ENCODE data around the gene LZTR1.
"Not testable (repeated sequence)": the region's sequence is repeated elsewhere in the genome, so short reads cannot be mapped to it uniquely, and the experiment has no call there.

Gene LZTR1

DNA sequence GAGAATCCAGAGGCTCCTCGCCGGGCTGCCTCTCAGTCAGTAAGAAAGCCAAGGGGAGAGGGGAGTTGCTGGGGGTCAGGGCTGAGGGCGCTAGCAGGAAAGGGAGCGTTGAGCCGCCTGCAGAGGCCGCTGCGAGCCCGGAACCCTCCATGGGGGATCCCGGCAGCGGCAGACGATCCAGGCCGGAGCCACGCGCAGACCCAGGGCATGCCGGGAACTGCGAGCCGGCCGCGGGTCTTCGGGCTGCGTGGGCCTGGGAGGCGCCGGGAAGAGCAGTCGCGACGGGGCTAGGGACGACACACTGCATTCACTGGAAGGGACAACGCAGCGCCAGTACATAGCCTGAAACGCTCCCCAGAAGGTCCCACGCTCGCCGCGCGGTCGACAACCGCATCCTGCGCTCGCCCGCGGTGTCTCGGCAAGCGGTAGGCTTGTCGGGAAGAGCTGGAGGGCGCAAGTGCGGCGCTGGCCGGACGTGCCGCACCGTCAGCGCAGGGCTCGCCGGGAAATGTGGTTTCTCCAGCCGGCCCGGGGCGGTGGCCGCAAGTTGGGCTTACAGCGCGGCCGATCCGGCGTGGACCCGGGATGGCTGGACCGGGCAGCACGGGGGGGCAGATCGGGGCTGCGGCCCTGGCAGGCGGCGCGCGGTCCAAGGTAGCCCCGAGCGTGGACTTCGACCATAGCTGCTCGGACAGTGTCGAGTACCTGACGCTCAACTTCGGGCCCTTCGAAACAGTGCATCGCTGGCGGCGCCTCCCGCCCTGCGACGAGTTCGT, at the start of gene LZTR1:
LZTR1 (plus strand) TSS at position 511 of the 776 bp plus-strand sequence; CDS start at position 586, 75 bp downstream.
- peak; percentile 82 for DNase-seq

DNA sequence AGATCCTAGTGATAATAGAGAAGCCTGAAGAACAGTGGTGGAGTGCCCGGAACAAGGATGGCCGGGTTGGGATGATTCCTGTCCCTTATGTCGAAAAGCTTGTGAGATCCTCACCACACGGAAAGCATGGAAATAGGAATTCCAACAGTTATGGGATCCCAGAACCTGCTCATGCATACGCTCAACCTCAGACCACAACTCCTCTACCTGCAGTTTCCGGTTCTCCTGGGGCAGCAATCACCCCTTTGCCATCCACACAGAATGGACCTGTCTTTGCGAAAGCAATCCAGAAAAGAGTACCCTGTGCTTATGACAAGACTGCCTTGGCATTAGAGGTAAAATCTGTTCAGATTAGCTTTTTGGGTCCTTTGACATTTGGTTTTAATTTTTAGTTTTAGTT, 48.2 kb upstream of the LZTR1 start:
- no peak for DNase-seq

DNA sequence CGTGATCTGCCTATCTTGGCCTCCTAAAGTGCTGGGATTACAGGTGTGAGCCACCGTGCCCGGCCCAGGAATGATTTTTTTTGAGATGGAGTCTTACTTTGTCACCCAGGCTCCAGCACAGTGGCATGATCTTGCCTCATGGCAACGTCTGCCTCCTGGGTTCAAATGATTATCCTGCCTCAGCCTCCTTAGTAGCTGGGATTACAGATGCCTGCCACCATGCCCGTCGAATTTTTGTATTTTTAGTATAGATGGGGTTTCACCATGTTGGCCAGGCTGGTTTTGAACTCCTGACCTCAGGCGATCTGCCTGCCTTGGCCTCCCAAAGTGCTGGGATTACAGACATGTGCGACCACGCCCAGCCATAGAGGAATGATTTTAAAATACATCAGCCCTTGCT, 47.0 kb upstream of the LZTR1 start:
- DNase-seq = not testable (repeated sequence)

DNA sequence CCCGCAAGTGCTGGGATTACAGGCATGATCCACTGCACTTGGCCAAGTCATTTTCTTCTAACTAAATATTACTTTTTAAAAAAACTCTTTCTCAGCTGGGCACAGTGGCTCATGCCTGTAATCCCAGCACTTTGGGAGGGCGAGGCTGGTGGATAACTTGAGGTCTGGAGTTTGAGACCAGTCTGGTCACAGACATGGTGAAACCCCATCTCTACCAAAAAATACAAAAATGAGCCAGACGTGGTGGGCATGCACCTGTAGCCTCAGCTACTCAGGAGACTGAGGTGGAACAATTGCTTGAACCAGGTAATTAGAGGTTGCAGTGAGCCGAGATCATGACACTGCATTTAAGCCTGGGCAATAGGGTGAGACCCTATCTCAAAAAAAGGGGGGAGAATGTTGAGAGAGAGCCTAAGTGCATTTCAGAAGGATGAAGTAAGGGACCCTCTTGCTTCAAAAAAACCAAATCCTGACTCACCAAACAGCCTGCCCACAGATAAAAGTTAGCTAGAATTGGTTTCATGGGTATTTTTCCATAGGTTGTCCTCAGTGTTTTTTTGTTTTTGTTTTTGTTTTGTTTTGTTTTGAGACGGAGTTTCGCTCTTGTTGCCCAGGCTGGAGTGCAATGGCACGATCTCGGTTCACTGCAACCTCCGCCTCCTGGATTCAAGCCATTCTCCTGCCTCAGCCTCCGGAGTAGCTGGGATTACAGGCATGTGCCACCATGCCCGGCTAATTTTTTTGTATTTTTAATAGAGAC, 46.1 kb upstream of the LZTR1 start:
- not testable (repeated sequence) for DNase-seq

DNA sequence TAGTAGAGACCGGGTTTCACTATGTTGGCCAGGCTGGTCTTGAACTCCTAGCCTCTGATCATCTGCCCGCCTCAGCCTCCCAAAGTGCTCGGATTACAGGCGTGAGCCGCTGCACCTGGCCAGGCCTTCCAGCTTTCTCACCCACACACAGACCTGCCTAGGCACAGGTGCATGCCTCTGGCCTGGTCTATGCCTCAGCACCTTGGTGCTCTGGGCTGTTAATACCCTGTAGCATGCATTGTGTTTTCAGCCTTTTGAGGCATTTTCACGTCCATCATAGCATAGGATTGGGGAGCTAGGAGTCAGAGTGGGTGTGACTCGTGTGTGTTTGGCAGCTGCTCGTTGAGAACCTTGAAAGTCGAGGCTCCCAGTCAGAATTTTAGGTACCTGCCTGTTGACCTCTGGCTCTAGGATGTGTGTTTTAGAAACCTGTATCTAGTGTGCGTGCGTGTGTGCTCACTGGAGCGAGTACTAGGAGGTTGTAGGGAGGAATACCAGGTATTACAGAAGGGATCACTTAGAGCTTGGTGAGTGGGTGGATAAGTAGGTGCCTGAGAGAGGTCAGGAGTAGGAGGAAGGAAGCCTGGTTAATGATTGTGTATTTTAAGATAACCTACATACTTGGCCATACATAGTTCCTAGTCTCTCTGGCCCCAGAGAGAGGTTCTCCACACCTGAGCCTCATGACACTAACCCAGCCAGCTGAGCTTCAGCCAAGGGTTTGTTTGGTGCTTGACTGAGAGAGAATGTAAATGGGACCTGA, 44.9 kb upstream of the LZTR1 start:
- DNase-seq = no peak

DNA sequence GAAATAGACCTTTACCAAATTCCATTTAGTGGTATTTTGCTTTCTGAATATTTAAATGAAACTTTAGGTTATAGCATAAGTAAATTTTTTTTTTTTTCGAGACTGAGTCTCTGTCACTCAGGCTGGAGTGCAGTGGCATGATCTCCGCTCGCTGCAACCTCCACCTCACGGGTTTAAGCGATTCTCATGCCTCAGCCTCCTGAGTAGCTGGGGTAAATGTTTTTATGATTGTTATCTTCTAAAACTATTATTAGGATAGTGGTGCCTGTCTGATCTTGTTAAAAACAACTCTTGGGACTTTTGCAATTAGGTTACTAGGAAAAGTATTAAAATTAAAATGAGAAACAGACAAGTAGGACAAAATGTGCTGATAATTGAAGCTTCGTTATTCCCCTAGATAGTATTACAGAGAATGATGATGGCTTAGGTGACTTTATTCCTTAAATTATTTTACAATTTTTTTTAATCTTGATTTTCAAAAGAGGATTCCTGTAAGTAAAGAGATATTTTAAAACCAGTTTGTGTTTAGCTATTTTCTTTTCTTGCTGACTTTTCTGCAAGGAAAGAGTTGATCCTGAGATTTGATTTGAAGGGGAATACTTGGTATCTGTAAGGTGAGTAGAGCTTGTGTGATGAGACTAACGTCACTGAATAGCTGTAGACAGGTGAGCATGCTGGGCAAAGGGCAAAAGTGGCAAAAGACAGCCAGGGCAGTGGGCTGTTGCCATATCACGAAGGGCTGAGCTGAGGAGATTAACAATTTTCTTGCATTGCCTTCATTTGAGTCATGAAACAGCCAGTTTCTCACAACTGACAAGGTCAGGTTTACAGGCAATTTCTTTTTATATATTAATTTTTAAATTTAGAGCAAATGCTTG, 44.1 kb upstream of the LZTR1 start:
- no peak for DNase-seq

DNA sequence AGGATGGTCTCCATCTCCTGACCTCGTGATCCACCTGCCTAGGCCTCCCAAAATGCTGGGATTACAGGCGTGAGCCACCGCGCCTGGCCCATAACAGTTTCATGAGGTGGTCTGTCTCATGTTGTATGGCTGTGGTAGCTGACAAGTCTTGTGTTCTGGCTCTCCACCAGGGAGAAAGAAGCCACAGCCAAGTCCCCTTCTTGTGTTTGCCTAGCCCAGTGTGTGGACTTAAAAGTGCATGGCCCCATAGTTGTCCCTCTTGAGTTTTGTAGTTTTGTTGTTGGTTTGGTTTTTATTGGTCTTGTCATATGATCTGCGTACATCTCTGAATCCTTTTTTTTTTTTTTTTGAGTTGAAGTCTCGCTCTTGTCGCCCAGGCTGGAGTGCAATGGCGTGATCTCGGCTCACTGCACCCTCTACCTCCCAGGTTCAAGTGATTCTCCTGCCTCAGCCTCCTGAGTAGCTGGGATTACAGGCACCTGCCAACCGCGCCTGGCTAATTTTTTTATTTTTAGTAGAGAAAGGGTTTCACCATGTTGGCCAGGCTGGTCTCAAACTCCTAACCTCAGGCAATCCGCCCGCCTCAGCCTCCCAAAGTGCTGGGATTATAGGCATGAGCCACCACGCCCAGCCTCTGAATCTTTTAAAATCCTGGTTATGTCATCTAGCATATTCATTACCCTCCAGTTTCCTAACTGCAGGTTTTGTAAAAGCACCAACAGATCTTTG, 42.5 kb upstream of the LZTR1 start:
- not testable (repeated sequence) for DNase-seq

DNA sequence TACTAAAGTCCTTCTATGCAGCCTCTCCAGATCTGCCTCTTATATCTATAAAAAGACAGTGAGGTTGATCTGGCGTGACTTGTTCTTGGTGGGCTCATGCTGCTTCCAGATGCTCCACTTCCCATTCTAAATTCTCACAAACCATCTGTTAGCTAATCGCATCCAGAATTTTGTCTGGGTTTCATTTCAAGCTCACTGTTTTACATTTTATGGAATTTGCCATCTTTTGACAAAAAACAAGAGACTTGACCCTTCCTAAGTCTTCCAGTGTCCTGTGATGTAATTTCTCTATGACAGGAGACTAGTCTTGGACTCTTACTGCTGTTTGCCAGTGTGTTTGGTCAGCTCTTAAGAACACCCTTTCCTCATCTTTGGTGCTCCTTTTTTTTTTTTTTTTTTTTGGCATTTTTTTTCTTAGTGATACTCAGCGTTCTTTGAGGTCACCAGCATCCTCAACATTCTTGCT, 41.9 kb upstream of the LZTR1 start:
- DNase-seq = peak; percentile 23

DNA sequence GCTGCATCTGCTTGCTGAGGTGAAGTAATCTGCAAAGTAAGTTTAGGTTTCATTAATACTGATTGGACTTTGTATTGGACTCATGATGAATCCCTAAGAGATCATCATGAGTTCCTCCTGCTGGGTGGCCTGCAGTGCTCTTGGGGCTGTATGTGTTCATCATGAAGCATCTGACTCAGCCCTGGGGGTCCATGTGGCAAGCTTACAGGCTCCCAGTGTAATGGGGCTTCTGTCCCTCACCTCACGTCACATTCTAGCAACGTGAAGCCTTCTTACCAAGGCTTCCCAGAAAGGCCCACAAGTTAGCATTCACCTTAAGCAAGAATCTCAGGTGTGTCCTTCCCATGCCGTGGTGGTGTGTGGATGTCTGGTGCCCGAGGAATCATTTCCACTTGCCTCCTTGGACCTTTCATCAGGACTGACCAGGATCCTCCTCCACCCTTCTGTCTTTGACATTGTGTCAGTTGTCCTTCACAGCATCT, 41.2 kb upstream of the LZTR1 start:
- peak; percentile 34 for DNase-seq

DNA sequence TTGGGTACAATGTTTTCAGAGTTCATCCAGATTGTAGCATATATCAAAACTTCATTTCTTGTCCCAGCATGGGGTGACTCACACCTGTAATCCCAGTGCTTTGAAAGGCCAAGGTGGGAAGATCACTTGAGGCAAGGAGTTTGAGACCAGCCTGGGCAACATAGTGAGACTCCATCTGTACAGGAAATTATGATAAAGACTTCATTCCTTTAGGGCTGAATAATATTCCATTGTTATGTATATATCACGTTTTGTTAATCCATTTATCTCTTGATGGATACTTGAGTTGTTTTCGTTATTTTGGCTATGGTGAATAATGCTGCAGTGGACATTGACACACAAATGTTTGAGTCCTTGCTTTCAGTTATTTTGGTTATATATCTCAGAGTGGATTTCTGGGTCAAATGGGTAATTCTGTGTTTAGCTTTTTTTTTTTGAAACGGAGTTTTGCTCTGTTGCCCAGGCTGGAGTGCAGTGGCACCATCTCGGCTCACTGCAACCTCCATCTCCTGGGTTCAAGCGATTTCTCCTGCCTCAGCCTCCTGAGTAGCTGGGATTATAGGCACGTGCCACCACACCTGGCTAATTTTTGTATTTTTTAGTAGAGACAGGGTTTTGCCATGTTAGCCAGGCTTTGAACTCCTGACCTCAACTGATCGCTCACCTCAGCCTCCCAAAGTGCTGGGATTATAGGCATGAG, 39.7 kb upstream of the LZTR1 start:
- DNase-seq = not testable (repeated sequence)

DNA sequence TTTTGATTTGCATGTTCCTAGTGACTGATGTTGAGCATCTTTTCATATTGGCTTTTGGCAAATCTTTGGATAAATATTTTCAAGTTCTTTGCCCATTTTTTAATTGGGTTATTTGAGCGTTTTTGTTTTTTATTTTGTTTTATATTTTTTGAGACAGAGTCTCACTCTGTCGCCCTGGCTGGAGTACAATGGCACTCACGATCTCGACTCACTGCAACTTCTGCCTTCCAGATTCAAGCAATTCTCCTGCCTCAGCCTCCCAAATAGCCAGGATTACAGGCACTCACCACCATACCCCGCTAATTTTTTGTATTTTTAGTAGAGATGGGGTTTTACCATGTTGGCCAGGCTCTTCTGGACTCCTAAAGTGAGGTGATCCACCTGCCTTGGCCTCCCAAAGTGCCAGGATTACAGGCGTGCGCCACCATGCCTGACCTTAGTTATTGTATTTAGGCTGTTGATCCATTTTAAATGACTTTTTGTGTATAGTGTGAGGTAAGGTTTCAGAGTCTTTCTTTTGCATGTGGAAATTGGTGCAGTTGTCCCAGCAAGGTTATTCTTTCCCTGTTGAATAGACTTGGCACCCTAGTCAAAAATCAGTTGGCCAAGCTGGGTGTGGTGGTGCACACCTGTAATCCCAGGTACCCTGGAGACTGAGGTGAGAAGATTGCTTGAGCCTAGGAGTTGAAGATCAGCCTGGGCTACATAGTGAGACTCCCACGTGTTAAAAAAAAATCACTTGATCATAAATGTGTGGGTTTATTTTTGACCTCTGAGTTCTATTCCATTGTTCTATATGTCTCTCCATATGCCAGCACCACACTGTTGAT, 38.8 kb upstream of the LZTR1 start:
- DNase-seq = no peak

DNA sequence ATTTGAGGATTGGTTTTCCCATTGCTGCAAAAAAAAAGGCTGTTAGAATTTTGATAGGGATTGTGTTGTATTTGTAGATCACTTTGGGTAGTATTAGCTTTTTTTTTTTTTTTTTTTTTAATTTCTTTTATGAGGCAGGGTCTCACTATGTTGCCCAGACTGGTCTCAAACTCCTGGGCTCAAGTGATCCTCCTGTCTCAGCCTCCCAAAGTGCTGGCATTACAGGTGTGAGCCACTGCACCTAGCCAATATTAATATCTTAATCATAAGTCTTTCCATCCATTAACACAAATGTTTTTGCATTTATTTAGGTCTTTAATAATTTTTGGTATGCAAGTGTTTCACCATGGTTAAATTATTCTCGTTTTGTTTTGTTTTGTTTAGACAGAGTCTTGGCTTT, 38.1 kb upstream of the LZTR1 start:
- no peak for DNase-seq

DNA sequence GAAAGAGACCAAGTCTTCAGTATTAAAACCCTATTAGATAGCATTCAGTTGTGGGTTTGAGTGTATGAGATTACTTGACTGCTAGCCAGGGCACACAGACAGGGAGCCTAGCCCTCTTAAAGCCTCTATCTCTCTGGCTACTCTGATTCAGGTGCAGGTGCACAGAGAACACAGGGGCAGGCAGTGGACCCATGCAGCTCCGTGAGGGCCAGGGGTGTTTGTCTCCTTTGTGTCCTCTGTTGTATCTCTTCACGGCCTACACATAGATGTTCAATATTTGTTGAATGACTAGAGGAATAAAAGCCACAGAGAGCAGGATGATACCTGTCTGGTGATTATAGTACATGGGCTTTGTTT, 36.5 kb upstream of the LZTR1 start:
- DNase-seq = no peak

DNA sequence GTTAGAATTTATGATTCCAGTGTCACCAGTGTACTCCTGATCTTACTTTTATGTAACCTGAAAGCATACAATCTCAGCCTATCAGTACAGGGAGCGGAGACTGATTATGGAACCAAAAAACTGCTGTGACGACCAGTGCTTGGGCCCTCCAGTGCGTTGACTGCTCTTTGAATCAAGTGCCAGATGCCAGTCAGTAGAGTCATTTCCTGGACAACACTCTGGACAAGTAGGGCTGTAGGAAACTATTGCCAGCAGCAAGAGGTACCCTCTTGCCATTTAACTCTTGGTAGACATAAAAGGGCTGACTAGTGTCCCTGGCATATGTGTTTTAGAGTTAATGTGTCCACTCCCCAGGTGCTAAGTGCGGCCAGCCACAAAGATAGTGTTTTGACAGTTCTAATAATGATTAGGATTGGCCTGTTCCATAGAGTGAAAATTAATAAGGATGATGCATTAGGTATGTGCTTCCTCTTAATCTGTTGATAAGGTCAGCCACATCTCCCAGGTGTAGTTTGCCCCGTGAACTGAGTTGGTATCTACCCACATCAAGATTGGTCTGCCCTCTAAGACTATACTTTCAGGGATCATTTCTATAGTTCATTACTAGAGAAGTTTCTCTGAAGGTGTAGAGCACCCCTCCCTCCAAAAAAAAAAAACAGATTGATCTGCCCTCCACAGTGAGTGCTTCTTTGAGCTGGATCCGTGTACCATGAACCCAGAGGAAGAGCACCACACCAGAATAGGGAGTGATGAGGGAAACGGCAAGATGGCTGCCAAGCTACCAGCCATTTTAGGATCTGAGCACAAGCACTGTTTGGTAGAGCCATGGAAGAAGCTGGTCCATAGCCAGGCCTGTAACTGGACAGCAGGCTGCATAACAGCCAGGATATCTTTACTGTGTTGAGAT, 35.8 kb upstream of the LZTR1 start:
- no peak for DNase-seq

DNA sequence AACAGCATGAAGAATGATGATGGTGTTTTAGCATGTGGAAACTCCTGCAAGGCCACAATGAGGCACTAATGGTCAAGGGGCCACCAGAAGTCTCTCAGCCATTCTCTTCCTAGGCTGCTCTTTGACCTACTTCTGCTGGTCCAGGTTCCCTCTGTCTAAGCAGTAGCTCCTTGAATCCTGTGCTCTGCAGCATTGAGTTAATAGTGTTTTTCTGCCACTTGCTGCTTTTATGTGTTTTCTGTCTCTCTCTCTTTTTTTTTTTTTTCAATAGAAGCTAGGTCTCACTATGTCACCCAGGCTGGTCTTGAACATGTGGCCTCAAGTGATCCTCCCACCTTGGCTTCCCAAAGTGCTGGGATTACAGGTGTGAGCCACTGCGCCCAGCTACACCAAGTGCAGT, 35.1 kb upstream of the LZTR1 start:
- DNase-seq = no peak

DNA sequence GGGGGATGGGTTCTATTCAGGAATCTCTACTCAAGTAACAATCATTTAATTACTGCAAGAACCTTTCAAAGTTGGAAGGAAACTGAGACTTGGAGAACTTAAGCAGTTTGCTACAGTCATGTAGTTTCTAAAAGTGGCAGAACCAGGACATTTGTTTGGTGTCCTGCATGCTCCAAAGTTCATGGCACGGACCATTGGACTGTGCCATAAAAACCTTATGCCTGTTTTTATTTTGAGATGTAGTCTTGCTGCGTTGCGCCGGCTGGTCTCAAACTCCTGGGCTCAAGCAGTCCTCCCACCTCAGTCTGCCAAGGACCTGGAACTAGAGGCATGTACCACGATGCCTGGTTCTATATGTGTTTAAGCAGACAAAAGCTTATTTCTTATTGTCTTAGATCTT, 33.6 kb upstream of the LZTR1 start:
- no peak for DNase-seq

DNA sequence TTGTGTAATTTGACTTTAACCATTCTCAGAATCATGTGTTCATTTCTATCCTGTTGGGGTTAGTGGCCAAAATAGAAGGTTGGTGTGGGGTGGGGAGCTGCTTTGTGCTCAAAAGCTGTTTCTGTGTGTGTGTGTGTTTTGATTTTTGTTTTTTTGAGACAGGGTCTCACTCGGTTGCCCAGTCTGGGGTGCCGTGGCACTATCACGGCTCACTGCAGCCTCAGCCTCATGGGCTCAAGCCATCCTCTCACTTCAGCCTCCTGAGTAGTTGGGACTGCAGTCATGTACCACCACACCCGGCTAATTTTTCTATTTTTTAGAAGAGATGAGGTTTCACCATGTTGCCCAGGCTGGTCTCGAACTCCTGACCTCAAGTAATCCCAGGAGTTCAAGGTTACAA, 33.1 kb upstream of the LZTR1 start:
- no peak for DNase-seq

DNA sequence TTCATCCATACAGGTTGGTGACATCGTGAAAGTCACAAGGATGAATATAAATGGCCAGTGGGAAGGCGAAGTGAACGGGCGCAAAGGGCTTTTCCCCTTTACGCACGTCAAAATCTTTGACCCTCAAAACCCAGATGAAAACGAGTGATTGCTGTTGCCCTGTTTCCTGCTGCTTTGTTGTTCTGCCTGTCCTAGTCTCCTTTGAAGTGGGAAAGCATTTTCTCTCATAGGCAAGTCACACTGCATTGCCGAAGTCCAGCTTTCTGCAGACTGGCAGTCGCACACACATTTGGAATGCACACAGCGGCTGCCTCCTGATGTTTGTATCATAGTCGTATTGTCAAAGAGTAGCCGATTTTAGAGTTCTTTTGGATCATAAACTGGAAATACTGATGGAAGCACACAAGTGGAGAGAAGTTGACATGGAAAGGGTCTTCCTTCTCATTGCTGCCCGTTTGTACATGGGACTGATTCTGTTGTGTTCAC, 32.4 kb upstream of the LZTR1 start:
- no peak for DNase-seq

All from fibroblast of skin of right biceps (primary cell).